Upper lobe of left lung (tissue), 6 donors: ENCODE data around the gene FBL. TPM values are rescaled to one million over a fixed set of nuclear protein-coding genes. Genes with fewer than 3 reads are reported as not detected.

Experiments
- ATAC-seq, 2 donors: fragments of 200-7000 bp; cut with Tn5 transposase; one replicate each; pipeline ENCODE4 v1.9.1; 2022; ENCODE audit warnings: mild to moderate bottlenecking in 2 of 2, moderate library complexity in 2 of 2; ENCODE audit not compliant: low FRiP score in 2 of 2
- DNase-seq, 2 donors: peaks; one replicate each; pipeline ENCODE4 v3.0.0-alpha.2; 2019 to 2020
- H3K27ac ChIP-seq, 4 donors: fragments of 200-600 bp; sonication (generic); one replicate each; pipeline ENCODE4 v1.5.1; 2016 to 2019
- H3K27me3 ChIP-seq, 4 donors: fragments of 200-600 bp; sonication (generic); one replicate each; pipeline ENCODE4 v1.5.1; 2017 to 2019
- H3K36me3 ChIP-seq, 4 donors: fragments of 200-600 bp; sonication (generic); one replicate each; pipeline ENCODE4 v1.5.1; 2016 to 2019
- H3K4me1 ChIP-seq, 4 donors: fragments of 200-600 bp; sonication (generic); one replicate each; pipeline ENCODE4 v1.5.1; 2018 to 2019
- H3K4me3 ChIP-seq, 4 donors: fragments of 200-600 bp; sonication (generic); one replicate each; pipeline ENCODE4 v1.5.1; 2017 to 2019; ENCODE audit warnings: mild to moderate bottlenecking in 2 of 4, moderate library complexity in 1 of 4
- H3K9me3 ChIP-seq, 4 donors: fragments of 200-600 bp; sonication (generic); one replicate each; pipeline ENCODE4 v1.5.1; 2018 to 2019
- CTCF ChIP-seq, 6 experiments: fragments of 450-650 bp in 4 of 6; fragments of 200-600 bp in 2 of 6; sonication (generic) in 2 of 6; IDR thresholded peaks; one replicate each; pipeline ENCODE4 v1.5.1; 2016 to 2019; ENCODE audit warnings: antibody characterized with exemption in 6 of 6
- EP300 ChIP-seq, 4 donors: sonication (generic); formaldehyde crosslinking; IDR thresholded peaks; one replicate each; pipeline ENCODE4 v1.5.1; 2017; ENCODE audit warnings: antibody characterized with exemption in 4 of 4, control low read depth in 2 of 4
- POLR2A ChIP-seq, 4 donors: fragments of 450-650 bp; IDR thresholded peaks; one replicate each; pipeline ENCODE4 v1.5.1; 2016 to 2017; ENCODE audit warnings: antibody characterized with exemption in 4 of 4, mild to moderate bottlenecking in 2 of 4
- POLR2AphosphoS5 ChIP-seq, 2 donors: sonication (generic); formaldehyde crosslinking; IDR thresholded peaks; one replicate each; pipeline ENCODE4 v1.5.1; 2017; ENCODE audit warnings: antibody characterized with exemption in 2 of 2
- small RNA-seq, 4 donors: library from RNA; depleted of rRNA; stranded (forward); fragments of <200 nt; gene quantifications; one replicate each; pipeline ENCODE3, GENCODE V24; 2016
- total RNA-seq, 6 donors: library from RNA; depleted of rRNA in 4 of 6; stranded (reverse); fragments of >200 nt in 4 of 6; gene quantifications; one replicate each; pipeline versions ENCODE4 v1.1.0 to v1.2.1, GENCODE V29; 2016 to 2021
- donor health status: DM: no; HTN: no; CAD: no; lungs with moderate emphysema.
- donor health status: DM: no; HTN: yes; CAD: no; lungs with severe emphysema.

Gene FBL
- total RNA-seq, 6 donors from 2014 or later: 75.4 to 143 (median 110) TPM

- no peak for DNase-seq
- TF ChIP-seq EP300 (IDR thresholded peaks at IDR 0.05) (no peak), POLR2AphosphoS5 (IDR thresholded peaks at IDR 0.05) (no peak), POLR2A (IDR thresholded peaks at IDR 0.05) (no peak), CTCF (IDR thresholded peaks at IDR 0.05) (no peak)
- peaks cover 0 to 3% (median 1%) of the 10 kb centered on the region in 4 donors for H3K4me1 ChIP-seq
- peaks cover 0 to 7% (median 0%) of the 10 kb centered on the region in 4 donors for H3K9me3 ChIP-seq
- no peak overlapping the region for H3K4me3 ChIP-seq
- ATAC-seq: no peak
- H3K36me3 ChIP-seq: no peaks in the 10 kb centered on the region
- H3K27ac ChIP-seq: no peak overlapping the region
- no peaks in the 10 kb centered on the region for H3K27me3 ChIP-seq
Observed at GRCh38 chr19:39788244-39788643, 57.9 kb downstream of the FBL start.

Small RNA genes lying within 50 kb of the gene (small RNA-seq; reads per million reads assigned to genes)
- gene MIR6719: 0 reads per million in 4 donors

Other genes starting within 250 kb of the FBL start
- not detected for gene LGALS13, start 243.9 kb downstream of the FBL start, total RNA-seq
- not detected for gene LGALS16, start 190.5 kb downstream of the FBL start, total RNA-seq
- not detected for gene LGALS14, start 141.9 kb downstream of the FBL start, total RNA-seq
- not detected for gene CLC, start 108.3 kb downstream of the FBL start, total RNA-seq
- gene LEUTX, start 67.5 kb downstream of the FBL start, total RNA-seq: not detected
- gene DYRK1B, start 12.2 kb downstream of the FBL start, total RNA-seq: 10 to 100 TPM; 14.6 to 33.6 (median 23.2) TPM
- 10 to 100 TPM in 4 of 6 donors, 1 to 10 TPM in 2; 7.0 to 27.2 (median 14.3) TPM for gene FCGBP, start 88.3 kb upstream of the FBL start, total RNA-seq
- 10 to 100 TPM; 41.1 to 85.7 (median 59.9) TPM for gene PSMC4, start 124.8 kb upstream of the FBL start, total RNA-seq
- gene ZNF546, start 150.7 kb upstream of the FBL start, total RNA-seq: 1 to 10 TPM; 2.1 to 6.4 (median 5.0) TPM
- 10 to 100 TPM in 5 of 6 donors, 1 to 10 TPM in 1; 9.4 to 50.3 (median 20.9) TPM for gene ZNF780B, start 209.9 kb upstream of the FBL start, total RNA-seq
- gene ZNF780A, start 244.6 kb upstream of the FBL start, total RNA-seq: 10 to 100 TPM in 5 of 6 donors, 1 to 10 TPM in 1; 7.4 to 17.1 (median 13.6) TPM